ENCODE data around the gene MID1.

MID1 gene

GRCh38 chrX:10485326-10485725 lies 135.1 kb downstream of the MID1 start:
- DNase-seq (ENCODE audit: low spot score) = no peak

DNA sequence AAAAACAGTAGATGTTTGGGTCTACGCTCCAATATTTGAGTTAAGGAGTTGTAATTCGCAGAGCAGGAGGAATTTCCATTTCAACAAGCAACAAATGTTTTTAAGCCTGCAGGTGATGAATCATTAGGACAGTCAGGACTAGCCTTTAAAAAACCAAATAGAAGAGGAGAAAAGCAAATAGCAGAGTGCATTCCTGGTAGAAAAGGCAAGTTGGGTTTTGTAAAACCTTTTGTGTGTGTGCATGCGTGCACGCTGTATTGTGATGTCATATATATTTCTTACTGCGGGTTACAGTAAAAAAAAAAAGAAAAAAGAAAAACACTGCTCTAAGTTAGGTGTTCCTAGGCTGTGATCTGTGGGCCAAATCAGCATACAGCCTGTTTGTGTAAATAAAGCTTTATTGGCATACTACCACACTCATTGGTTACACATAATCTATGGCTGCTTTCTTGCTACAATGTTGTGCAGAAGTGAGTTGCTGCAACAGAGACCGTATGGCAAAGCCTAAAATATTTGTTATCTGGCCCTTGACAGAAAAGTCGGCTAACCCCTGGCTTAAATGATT lies 135.6 kb downstream of the MID1 start:
- no peak for DNase-seq (ENCODE audit: low spot score)

DNA sequence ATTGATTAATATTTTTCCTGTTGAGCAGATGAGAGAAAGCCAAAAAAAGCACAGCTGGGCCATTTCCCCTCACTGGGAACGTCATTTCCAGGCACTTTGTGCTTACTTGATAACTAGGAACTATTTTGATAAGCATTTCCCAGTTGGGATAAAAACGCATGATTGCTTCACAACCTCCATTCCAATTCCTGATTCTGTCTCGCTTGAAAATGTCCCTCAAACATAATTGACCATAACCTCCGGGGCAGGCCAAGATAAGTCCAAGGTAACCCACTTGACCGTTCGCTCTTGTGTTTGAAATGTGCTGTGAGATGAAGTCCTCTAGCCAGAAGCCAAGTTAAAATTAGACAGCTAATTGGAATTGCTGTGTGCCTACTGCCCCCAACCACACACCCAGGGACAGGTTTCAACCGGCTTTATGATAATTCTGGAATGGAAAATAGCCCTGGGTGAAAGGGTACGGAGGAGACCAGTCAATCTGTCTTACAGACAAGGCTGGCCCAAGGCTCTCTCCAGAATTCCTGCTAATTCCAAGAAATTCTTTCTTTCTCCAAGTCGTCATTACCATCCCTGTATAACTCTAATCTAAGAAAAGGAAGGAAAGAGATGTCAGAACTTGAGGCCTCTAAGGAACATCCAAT lies 137.1 kb downstream of the MID1 start:
- no peak for DNase-seq (ENCODE audit: low spot score)

DNA sequence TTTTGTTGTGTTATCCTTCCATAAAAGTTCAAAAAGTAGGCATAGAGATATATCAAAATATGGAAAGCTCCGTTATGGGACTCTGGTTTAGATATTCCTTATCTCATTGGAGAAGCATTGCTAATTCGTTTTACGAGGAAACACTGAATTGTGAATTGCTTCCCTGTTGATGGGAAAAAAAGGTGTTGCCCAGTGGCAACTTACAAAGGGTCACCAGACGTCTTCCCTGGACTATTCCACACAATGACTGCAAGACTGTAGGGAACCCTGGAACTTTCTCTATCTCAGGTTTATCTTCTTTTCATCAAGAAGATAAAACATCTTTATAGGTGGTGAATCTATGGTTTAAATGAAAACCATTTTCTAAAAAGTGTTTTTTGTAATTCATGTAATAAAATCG lies 137.7 kb downstream of the MID1 start:
- DNase-seq (ENCODE audit: low spot score) = no peak

- no peak for DNase-seq (ENCODE audit: low spot score)
Observed at GRCh38 chrX:10482261-10482660, 138.1 kb downstream of the MID1 start.

DNA sequence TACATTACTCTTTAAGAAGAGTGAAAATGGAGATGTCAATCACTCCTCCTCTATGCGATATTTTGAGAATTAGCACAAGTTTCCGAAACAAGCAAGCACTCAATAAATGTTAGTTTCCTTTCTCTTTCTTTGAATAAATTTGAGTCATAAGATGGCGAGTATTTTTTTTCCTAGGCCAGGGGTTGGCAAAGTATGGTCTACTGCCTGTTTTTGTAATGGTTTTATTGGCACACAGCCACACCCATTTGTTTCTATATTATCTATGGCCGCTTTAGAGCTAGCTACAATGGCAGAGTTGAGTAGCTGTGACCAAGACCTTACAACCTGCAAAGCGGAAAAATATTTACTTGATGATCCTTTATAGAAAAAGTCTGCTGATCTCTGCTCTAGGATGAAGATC lies 139.5 kb downstream of the MID1 start:
- DNase-seq (ENCODE audit: low spot score) = no peak

GRCh38 chrX:10479508-10479907 lies 140.9 kb downstream of the MID1 start:
- no peak for DNase-seq (ENCODE audit: low spot score)

- no peak for DNase-seq (ENCODE audit: low spot score)
Observed at GRCh38 chrX:10477525-10477924, 142.9 kb downstream of the MID1 start.

DNA sequence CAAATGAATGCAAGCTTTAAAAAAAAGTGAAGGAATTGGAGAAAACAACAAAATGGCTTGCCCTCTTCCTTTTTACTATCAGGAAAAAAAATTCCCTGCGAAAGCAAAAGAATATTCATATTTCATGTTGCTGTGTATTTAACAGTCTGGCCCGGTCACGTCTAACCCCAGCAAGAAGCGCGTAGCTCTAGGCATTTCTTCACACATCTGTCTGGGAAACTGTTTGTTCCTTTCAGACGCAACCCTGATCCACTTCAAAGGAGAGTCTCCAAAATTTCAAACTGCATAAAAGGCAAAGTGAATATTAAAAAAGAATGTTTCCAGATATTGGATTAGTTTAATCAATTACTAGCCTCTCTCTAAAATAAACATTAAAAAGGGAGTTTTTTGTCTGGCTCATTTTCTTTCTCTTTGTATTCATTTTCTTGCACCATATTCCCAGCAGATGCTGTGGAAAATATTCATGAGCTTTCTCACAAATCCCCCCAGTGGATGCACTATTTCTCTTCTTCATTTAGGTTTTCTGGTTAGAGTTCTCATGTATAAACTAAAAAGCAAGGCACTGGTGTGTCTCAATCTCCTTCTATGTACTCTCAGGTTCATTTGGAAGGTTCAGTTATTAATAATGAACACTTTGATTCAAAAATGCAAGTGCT lies 145.3 kb downstream of the MID1 start:
- DNase-seq (ENCODE audit: low spot score) = no peak

DNA sequence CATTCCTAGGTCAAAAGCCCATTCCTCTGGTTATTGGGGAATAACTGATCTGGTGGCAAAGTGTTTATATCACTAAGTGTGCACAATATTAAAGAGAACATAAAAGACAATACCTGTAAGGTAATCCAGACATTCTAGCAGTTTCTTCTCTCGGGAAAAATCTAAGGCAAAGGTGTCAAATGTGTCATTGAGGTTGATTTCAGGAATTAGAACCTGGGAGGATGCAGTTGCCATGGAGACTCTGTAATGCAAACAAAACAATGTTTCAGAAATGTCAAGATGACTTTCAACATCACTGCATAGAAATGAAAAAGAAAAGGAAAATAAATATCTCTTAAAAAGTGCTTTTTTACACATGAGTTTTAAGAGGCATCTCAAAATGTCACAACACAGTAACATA lies 145.9 kb downstream of the MID1 start:
- no peak for DNase-seq (ENCODE audit: low spot score)

GRCh38 chrX:10471418-10471817 lies 149.0 kb downstream of the MID1 start:
- no peak for DNase-seq (ENCODE audit: low spot score)

DNA sequence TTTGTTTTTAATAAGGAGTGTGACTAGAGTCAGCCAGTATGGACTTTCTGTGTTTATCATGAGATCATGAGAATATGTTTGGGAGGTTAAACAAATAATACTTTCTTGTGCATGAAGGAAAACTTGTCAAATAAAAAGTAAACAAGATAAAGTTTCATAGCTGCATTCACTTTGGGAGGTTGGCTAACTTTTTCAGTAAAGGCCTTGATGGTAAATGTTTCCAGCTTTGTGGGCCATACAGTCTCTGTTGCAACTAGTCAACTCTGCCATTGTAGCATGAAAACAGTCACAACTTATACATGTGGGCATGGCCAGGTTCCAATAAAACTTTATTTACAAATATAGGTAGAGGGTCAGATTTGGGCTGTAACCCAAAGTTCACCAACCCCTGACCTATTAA lies 150.4 kb downstream of the MID1 start:
- no peak for DNase-seq (ENCODE audit: low spot score)

- no peak for DNase-seq (ENCODE audit: low spot score)
Observed at GRCh38 chrX:10467793-10468192, 152.6 kb downstream of the MID1 start.

- DNase-seq (ENCODE audit: low spot score) = no peak
Observed at GRCh38 chrX:10465254-10465653, 155.1 kb downstream of the MID1 start.

GRCh38 chrX:10457092-10457491 lies 163.3 kb downstream of the MID1 start:
- DNase-seq (ENCODE audit: low spot score) = peak; percentile 13

DNA sequence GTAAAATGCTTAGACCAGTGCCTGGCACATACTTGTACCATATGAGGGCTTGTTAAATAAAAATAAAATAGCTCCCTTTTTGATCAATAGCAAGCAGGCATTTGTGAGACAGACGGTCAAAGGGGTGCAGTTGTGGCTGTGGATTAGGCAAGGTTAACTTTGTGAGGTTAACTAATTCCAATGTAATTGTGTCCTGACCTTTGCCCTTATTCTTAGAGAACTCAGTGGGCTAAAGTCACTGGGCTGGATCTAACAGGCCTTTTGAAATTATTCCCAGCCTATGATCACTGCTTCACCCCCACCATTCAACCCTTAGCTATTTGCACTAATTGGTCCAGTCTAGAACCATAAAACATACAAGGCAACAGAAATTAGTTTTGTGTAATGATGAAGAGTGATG lies 166.4 kb downstream of the MID1 start:
- no peak for DNase-seq (ENCODE audit: low spot score)

DNA sequence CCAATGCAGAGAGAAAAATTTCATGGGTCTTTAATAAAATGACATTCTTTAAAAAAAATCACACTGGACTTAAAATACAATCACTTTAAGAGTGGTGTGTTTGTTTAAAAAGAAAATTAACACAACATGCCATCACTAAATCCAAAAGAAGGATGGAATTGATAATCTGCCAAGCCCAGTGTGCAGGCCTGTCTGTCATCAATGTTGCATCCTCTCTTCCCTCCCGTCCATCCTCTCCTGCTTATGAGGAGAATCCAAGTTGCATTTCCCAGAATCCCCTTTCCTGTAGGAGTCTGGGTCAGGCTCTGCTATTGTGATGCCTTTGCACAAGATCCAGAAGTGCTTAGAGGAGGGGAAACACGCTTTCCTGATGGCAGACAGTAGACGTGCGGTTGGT lies 169.4 kb downstream of the MID1 start:
- DNase-seq (ENCODE audit: low spot score) = no peak

- DNase-seq (ENCODE audit: low spot score) = peak; percentile 15
Observed at GRCh38 chrX:10450229-10450958, 170.0 kb downstream of the MID1 start.

DNA sequence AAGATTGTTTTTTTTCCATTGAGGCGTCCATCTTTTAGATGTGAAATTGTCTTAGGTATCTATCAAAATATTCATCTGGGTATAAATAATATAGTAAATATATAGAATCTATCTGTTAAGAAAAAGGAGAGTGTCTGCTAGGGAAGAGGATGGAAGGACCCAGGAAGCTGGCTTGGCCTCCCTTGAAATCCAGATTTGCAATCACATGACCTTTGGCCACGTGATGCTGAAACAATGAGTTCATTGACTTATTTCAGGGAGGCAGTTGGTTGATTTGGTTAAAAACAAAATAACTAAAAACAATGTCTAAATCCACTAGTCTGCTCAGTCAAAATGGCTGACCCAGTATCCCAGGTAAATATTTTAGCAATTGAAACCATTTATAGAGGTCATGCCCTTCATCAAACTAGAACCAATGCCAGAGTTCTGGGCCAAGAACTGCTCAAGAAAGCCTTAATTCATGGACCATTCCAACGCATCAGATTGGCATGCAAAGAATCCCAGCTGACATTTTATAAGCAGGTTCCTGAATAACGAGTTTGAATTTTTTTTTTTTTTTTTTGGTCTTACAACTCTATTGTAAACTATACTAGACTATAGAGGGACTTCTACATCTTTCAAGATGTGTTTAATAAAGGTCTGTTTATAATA lies 172.7 kb downstream of the MID1 start:
- no peak for DNase-seq (ENCODE audit: low spot score)

DNA sequence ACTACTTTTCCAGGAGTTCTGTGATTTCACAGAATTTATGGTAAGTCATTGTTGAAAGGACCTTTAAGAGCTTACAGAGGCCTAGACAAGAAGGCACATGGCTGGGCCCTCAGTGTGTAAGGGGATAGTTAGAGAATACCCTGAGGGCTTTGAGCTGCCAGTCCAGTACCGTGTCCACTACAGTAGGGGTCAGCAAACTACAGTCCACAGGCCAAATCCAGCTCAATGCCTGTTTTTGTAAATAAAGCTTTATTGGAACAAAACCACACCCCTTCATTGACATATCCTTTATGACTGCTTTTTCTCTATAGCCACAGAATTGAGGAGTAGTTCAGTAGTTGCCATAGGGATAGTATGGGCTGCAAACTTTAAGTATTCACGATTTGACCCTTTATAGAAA lies 176.2 kb downstream of the MID1 start:
- DNase-seq (ENCODE audit: low spot score) = no peak

DNA sequence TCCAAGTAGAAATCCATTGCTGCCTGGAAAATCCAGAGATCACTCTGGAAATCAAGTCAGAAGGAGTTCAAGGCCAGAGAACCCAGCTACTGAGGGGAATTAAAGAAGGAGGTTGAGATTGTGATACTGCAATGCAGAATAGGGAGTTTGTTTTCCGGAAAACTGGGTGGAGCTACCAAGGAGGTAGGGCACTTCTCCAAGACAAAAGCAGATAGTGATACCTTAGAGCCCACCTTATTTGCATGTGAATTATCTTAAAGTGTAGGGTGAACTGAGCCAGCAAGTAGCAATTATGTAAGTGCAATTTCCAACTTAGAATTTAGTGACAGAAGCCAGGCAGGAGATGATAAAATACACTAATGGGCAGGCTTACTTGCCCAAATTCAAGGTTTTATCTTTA lies 178.9 kb downstream of the MID1 start:
- DNase-seq (ENCODE audit: low spot score) = no peak

- no peak for DNase-seq (ENCODE audit: low spot score)
Observed at GRCh38 chrX:10433296-10433965, 187.0 kb downstream of the MID1 start.
